ENCODE data around the gene ABHD12B.

Gene ABHD12B

DNA sequence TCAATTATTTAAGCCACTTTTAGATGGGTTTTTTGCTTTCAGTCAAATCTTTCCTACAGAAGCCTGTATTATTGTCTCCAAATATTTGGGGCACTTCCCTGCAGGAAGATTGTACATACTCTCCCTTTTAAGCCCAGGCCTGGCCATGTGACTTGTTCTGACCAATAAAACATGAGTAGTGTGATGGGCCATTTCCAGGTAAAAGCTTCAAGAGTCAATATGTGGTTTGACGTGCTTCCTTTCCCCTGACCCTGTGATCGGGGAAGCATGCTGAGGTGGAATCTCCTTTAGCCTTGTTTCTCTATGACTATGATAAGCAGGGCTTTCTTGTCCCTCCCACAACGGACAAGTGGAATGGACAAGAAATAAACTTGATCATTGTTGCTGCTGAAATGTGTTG, 26.7 kb upstream of the ABHD12B start:
- no peak for TF ChIP-seq CTCF (IDR thresholded peaks at IDR 0.05)

GRCh38 chr14:50846226-50846880, 25.5 kb upstream of the ABHD12B start:
- no peak for TF ChIP-seq CTCF (IDR thresholded peaks at IDR 0.05)

DNA sequence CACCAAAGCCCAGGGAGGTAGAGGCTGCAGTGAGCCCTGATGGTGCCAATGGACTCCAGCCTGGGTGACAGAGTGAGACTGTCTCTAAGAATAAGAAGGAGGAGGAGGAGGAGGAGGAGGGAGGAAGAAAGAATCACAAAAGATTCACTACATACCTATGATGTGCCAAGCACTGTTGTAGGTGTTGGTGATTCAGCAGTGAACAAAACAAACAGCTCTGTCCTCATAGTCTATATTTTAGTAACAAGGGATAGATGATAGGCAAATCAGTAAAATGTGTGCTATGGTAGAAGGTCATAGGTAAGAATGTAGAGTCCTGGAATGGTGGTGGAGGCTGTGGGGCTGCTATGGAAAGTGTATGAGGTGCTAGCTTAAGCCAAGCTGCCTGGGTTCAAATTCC, 18.0 kb upstream of the ABHD12B start:
- TF ChIP-seq CTCF (IDR thresholded peaks at IDR 0.05): no peak

- TF ChIP-seq CTCF (IDR thresholded peaks at IDR 0.05): no peak
Observed at GRCh38 chr14:50854521-50854920, 17.3 kb upstream of the ABHD12B start.

DNA sequence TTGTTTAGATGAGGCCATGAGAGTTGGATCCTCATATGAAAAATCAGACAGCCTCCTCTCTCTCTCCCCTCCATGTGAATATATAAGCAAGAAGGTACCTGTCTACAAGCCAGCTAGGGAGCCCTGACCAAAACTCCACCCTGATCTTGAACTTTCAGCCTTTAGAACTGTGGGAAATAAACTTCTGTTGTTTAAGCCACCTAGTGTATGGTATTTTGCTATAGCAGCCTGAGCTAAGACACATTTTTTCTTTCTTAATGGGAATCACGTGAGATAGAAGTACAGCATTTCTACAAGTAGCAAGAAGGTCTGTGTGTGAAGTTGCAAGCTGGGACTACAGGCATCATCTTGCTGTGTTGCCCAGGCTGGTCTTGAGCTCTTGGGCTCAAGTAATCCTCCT, 16.3 kb upstream of the ABHD12B start:
- no peak for TF ChIP-seq CTCF (IDR thresholded peaks at IDR 0.05)

DNA sequence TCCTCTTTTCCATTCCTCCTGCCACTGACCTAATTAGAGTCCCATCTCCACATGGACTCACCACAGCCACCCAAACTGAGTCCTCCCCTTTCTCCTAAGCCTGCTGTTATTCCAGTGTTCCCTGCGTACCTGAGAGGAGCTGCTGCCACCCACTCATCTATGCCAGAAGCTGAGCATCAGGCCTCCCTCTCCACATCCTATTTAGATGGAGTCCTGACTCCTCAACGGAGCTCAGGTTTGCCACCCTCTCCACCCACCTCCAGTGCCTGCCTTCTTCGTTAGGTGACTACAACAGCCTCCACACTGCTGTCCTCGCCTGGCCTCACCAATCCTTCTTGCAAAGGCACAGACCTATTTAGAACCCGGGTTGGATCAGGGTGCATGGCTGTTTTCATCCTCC, 15.2 kb upstream of the ABHD12B start:
- no peak for TF ChIP-seq CTCF (IDR thresholded peaks at IDR 0.05)

DNA sequence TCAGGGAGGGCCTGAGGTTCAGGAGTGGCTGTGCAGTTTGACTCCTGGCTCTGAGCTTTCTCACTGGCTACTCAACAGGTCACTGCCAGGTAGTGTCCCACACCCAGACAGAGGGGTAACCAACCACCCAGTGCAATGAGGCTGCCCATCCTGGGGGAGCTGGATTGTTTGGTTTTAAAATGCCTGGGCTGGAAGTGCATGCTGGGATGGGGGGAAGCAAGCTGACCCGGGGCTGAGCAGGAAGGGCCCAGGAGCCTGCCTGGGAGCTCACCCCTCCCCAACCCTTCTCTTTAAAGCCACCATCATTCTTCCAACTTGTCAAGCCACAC, 12.6 kb upstream of the ABHD12B start:
- no peak for TF ChIP-seq CTCF (IDR thresholded peaks at IDR 0.05)

DNA sequence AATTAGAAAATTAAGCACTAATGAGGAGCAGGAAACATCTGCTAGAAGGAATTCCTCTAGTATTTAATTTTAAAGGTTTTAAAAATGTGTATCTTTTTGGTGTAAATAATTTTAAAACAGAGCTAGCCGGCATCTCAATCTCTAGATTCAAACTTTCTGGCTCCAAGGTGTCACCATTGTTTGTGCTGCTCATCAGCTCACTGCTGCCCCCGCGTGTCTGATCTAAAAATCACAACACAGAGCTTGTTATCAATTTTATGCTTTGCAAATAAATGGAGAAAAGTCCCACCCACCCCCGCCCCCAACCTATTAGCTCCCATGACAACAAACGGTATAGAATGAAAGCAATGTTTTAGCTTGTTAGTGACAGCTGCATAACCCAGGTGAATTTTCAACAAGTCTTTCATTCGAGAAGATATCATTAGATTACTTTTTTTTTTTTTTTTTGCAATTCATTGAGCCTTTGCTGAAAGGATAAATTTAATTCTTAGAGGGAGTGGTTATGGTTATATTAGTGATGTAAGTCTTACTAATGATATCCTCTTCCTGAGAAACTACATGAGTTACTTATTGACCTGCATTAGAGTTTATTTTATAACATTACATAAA, 11.3 kb upstream of the ABHD12B start:
- TF ChIP-seq CTCF (IDR thresholded peaks at IDR 0.05): peak; percentile 76
